D341Med (cell line): ENCODE data around the gene PFN4.
"Not testable (repeated sequence)": the region's sequence is repeated elsewhere in the genome, so short reads cannot be mapped to it uniquely, and the experiment has no call there.

ENCODE experiments used
- DNase-seq: peaks from one replicate; pipeline ENCODE4 v3.0.0; 2012; ENCODE audit warnings: low spot score

Gene PFN4, protein sequence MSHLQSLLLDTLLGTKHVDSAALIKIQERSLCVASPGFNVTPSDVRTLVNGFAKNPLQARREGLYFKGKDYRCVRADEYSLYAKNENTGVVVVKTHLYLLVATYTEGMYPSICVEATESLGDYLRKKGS

GRCh38 chr2:24123195-24123921 lies at the start of gene PFN4, which contains the start of gene FAM228B:
Gene PFN4, minus strand, starts transcription at chr2:24123334. Its CDS starts 799 bp downstream, at chr2:24122535.
Gene FAM228B, plus strand, starts transcription at chr2:24123469. Its CDS starts 893 bp downstream, at chr2:24124362.
- DNase-seq = peak; percentile 94

DNA sequence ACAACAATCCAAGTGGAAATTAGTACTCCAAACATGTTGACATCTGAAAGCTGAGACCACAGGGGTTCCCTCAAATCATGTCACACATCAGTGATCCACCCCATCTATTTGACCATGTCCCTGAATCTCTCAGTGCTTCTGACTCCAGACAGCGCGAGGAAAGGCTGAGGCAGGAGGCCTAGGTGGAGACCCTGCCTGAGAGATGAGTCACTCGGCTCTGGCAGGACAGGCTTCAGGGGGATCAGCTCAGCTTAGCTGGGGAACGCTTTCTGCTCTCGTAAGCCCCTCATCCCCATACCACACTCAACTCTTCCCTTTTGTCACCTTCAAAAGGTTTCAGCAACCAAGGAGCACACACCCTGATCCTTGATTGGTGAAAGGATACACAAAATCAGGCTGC lies 45.9 kb upstream of the PFN4 start:
- no peak for DNase-seq

DNA sequence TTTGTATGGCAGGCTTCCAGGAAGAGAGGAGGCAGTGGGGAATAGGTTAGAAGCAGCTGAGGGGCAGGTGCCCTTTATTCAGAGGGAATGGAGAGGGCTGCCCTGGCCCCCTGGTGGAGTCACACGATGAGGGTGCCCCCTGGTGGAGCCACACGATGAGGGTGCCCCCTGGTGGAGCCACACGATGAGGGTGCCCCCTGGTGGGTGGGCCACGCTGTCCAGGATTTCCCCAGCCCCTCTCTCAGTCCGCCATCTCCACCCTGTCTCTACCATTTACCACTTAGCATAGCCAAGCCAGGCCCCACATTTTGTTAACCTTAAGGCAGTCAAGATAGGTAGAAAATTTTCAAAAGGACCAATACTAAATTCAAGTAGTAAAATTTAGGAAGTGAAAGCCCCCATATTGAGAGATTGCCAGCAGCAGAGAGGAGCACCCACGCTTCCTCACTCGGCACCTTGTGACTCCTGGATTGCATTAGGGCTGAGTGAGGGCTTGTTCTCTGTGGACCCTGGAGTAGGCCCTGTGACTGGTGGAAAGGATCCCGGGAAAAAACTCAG lies 41.4 kb upstream of the PFN4 start:
- DNase-seq = peak; percentile 82

GRCh38 chr2:24163601-24164000 lies 40.5 kb upstream of the PFN4 start:
- DNase-seq = no peak

DNA sequence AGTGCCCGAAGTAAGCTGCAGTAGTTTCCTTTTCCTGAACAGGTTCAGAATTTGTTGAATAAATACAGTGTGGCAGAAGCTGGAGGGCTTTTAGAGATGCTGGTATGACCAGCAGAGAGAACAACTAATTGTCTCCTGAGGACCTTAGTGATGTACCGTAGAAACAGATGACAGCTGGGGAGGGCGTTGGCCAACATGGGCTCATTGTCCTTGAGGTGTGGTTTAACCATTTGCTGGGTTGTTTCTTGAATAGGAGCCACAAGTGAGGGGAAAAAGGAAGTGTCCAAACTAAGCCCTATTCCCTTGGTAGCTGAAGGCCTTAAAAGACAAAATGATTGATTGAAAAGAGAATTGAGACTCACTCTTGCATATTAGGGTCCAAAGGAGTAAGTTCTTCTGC lies 40.1 kb upstream of the PFN4 start:
- no peak for DNase-seq

GRCh38 chr2:24162494-24162893 lies 39.4 kb upstream of the PFN4 start:
- no peak for DNase-seq

DNA sequence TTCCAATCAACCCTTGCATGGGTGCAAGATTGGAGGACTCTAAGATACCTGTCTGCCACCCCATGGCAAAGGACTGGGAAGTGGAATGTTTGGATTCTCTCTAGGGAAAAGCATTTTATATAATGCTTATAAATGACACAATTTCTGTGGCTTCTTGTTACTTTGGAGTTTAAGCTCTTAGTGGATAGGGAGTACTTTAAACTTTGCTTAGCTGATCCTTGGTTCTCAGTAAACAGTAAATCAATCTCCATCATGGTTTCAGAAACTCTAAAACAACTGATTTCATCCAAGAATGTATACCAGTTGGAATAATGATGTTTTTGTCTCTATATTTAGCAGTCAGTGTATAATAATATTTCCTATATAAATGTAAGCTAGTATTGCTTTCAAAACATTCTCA lies 37.6 kb upstream of the PFN4 start:
- DNase-seq = no peak

DNA sequence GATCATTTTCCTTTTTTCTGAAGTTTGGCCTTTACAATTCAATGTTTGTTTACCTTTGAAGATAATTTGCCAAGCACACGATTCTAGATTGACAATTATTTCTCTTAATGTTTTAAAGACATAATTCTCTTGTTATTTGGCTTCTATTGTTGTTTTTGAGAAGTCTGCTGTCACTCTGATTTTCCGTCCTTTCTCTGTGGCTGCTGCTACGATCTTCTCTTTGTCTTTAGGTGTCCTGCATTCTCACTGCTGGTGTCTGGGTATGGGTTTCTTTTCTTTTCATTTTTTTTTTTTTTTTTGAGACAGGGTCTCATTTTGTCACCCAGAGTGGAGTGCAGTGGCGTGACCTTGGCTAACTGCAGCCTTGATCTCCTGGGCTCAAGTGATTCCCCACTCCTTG lies 36.6 kb upstream of the PFN4 start:
- DNase-seq = no peak

DNA sequence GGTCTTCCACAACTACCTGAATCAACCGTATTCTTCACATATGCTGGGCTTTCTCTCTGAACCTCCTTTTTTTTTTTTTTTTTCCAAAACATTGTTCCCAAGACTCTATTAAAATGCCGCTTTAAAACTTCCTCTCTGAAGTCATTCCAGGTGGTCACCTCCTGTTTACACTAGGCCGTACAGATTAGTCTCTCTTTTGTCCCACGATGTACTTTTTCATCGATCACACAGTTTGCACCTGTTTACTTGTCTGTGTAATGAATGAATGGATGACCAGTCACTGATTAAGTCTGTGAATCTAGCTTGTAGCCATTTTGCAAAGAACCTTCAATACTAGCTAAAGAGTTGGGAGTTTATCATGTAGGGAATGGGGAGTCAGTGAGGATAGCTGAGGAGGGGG lies 35.0 kb upstream of the PFN4 start:
- no peak for DNase-seq

DNA sequence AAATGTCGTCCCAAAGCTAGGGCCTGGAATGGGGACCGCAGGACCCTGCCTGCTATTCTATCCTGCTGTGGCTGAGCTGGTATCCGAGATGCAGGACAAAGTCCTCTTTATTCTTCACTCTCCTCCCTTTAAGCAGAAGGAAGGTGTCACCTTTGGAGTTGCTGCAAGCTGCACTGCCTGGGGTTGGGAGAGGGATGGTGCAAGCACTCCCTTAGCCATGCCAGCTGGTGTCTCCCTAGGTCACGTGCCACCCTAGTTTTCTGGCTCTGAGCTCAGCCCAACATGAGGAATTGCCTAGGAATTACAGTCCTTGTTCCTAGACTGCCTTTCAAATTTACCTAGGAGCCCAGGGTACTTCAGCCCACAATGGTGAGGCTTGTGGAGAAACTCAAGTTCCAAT lies 30.3 kb upstream of the PFN4 start:
- DNase-seq = no peak

DNA sequence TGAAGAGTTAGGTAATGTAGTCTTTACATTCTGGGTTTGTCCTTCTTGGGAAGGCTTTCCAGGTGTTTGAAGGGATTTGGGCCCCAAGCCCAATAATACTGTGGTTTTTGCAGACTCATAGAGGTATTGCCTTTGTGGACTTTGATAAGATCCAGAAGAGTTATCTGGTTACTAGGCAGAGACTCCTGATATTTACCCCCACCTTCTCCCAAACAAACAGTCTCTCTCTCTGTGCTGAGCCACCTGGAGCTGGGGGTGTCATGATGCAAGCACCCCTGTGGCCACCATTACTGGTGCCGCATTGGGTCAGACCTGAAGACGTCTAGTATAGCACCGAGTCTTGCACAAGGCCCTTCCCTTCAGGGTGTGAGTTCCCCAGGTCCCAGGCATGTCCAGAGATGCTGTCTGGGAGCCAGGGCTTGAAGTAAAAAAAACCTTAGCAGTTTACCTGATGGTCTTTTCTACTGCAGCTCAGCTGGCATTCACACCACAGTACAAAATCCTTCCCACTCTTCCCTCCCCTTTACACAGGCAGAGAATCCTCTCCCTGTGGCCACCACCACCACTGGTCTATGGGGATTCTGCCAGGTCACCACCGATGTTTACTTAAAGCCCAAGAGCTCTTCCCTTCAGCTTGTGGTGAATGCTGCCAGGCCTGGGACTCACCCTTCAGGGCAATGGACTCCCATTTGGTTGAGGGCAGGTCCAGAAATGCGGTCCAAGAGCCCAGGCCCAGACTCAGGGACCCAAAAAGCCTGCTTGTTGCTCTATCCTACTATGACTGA lies 29.5 kb upstream of the PFN4 start:
- no peak for DNase-seq

DNA sequence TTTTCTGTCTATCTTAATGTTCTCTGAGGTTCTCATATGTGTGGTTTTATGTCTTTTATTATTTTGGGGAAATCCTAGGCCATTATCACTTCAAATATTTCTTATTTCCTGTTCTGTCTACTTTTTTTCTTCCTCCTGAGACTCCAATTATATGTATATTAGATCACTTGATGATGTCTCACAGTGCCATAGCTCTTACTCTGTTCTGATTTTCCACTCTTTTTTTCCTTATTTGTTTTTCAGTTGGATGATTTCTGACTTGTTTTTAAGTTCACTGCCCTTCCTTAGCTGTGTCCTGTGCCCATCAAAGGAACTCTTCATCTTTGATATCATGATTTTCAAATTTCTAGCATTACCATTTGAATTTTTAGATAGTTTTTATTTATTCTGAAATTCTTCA lies 24.2 kb upstream of the PFN4 start:
- no peak for DNase-seq

- not testable (repeated sequence) for DNase-seq
These were observed 17.2 kb upstream of the PFN4 start for GRCh38 chr2:24140305-24140704.

- no peak for DNase-seq
These were observed 9.4 kb upstream of the PFN4 start for GRCh38 chr2:24132543-24132942.

DNA sequence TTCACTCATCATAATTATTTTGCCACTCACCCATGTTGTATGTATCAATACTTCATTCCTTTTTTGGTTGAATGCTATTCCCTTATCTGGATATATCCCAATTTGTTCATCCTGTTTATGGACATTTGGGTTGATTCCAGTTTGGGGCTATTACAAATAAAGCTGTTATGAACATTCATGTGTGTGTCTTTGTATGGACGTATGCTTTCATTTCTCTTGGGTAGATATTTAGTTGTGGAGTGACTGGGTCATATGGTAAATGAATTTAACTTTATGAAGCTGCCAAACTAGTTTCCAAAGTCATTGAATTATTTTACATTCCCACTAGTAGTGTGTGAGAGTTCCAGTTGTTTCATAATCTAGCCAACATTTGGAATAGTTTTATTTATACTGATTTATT lies 2.8 kb upstream of the PFN4 start:
- DNase-seq = no peak

DNA sequence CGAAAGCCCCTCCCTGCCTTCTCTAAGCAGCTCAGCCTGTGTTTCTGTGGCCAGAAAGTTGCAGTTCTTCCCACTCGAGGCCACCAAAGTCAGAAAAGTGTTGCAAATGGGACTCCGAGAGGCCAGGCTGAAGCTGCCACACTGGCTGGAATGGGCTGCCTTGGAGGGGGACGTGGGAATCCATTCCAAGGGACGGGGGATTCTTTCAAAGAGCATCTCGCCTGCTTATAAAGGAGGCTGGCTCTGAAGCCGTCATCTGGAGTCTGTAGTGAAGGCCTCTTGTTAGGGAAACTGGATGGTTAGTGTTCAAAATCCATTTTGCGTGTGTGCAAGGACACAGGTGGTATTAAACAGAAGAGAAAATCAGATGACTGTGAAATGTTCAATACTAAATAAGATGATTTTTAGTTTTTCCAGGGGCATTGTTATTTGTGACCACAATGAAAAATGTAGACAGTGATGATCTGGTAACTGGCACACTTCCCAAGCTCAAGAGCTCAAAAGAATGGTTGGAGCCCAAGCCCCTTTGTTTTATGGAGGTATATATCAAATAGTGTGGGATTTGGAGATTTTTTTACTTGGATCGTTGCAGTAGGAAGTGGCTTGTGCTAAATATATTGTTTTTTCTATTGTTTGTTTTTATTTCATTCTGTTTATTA lies 917 bp upstream of the PFN4 start:
- DNase-seq = no peak

- DNase-seq = no peak
These were observed 554 bp downstream of the PFN4 start for GRCh38 chr2:24122366-24123194.

DNA sequence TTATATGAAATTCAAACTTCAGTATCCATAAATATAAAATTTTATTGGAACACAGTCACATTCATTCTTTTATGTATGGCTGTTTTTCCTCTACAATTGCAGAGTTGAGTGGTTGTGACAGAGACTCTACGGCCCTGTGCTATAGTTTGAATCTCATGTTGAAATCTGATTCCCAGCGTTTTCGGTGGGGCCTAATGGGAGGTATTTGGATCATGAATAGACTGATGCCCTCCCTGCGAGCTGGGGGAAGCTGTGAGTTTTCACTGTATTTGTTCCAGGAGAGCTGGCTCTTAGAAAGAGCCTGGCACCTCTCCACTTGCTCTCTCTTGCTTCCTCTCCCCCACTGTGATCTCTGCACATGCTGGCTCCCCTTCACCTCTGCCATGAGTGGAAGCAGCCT lies 1.7 kb downstream of the PFN4 start:
- no peak for DNase-seq

- no peak for DNase-seq
These were observed 2.1 kb downstream of the PFN4 start for GRCh38 chr2:24121066-24121465.

GRCh38 chr2:24117902-24118301 lies 5.2 kb downstream of the PFN4 start:
- DNase-seq = peak; percentile 67

GRCh38 chr2:24115057-24115456 lies 8.1 kb downstream of the PFN4 start:
- DNase-seq = no peak
